T-helper 1 cell treated with Interleukin-12 subunit alpha and Interleukin-12 subunit beta and Interleukin-4 antibody, amounts not matched to agents 30 ng/mL and 1 ng/mL, for 36 hours (primary cell): Measurements from ENCODE around the gene CDK5R2. TPM values are rescaled to one million over a fixed set of nuclear protein-coding genes. Genes with fewer than 3 reads are reported as not detected.

ENCODE experiments used
- intact Hi-C: fragments of 100-400 bp; cut with micrococcal nuclease; formaldehyde crosslinking; loops from one replicate; pipeline ENCODE4 v1.15.1; 2024
- total RNA-seq: library from RNA; stranded (reverse); gene quantifications from 2 replicates; pipeline ENCODE4 v1.2.3, GENCODE V29; 2022

Gene CDK5R2
- total RNA-seq, 1 donor from 2014 or later = not detected

DNA sequence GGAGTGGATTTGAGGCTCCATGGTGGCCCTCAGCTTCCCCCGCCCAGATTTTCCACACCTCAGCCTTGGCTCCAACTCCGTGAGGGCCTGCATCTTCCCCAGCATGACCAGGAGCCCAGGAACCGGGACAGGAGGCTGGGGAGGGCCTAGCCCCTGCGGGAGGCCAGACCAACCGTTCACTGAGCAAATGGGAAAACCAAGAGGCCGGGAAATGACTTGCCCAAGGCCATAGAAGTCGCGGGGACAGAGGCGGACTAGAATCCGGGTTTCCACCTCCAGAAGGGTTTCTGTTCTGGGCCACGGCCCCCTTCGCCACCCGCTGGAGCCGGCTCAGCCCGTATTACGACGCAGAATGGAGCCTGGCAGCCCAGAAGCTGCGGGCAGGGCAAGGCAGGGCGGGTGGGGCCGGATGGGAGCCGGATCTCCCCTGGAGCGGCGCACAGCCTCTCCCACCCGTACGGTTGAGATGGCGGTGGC lies 41.7 kb downstream of the CDK5R2 start:
- intact Hi-C loops = no loop called here

DNA sequence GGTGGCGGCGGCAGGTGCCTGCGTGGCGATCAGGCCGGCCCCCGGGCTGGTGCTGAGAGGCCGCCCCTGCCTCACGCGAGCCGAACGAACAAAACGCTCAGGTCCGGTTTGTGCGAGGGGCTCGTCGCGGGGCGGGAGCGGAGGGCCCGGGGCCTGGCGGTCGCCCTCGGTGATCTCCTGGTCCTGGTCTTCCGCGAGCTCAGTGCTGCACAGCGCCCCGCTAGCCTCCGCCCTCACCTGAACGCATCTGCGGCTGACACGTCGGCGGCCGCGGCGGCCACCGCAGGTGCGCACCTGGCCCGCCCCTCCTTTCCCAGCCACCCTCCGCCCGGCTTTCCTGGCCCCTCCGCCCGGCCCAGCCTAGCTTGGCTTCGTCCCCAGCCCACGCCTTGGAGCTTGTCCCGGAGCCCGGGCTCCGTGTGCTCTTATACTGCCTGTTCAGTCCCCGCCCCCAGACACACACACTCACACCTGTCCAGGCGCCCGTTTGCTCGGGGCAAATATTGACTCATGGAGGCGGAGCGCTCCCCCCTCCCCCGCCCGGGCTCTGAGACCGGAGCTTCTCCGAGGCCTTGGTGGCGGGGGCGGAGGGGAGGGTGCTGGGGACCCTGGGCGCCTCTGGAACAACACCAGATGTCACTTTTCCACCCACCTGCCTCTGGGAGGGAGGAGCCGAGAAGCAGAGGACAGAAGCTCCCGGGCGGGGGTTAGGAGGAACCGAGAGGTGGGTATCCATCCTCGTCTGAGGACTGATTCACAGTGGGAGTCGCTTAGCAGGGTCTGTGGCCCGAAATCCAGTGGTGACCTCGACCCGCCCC lies 42.3 kb downstream of the CDK5R2 start:
- intact Hi-C loops = no loop called here

DNA sequence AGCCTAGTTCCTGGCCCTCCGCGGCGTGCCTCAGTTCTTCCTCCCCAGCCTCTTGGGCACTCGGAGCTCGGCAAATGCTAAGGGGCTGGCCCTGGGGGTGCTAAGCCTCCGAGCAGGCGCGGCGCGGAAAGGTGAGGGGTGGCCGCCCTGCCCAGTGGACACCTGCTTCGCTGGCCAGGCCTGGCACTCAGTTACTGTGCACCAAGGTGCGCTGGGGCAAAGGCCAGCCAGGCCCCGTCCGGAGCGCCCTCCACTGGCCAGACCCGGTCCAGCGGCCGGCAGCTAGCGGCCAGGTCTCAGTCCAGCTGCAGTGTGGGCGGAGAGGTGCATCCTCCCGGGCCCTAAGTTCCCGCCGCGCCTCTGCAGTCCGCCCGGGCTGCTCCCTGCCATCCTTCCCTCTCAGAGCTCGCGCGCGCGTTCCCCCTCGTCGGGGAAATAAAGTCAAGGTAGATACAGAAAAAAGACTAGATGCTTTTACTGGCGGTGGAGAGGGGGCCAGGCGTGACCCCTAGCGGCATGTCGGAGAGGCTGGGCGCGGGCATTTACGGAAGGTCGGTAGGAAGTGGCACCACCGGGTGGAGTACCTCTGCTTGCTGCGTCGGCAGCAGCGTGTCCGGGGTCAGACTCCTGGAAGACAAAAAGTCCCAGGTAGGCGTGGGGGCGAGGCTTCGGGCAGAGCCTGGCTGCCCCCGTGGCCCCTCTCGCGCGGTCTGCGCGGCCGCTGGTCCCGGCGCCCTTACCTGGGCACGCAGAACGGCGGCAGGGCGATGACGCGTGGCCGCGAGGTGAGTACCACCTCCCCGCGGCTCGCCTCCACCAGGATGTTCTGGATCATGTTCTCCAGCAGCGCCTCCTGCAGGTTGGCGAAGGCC lies 43.2 kb downstream of the CDK5R2 start:
- intact Hi-C loops = no loop called here

DNA sequence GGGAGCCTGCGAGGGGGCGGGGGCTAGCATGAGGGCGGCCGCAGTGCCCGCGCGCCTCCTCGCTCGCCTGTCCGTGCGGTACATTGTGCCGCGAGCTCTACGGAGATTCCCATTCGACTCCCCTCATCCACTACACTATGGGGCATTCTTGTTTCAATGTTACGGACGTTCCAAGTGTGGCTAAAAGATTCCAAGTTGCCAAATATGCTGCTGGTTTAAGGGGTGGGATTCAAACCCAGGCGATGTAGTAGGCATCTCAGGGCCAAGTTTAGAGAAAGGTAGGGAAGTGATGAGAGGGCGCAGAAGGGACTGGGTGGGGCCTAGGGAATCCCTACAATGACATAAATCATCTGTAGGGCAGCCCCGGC lies 43.8 kb downstream of the CDK5R2 start:
- intact Hi-C loops = no loop called here

DNA sequence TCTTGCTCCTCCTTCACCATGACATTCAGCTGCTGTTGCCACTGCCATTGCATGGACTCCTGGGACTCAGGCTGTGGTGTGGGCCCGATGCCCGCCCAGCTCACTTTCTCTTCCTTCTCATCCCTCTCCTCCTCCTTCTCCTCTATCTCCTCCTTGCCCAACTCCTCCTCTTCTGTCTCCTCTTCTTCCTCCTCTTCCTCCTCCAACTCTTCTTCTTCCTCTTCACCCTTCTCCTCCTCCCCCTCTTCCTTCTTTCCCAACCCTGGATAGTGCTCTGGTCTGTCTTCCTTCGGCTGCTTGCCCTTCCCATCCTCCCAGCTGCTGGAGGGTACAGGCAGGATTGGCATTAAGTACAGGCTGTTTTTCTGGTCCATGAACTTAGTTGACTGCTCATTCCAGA lies 44.5 kb downstream of the CDK5R2 start:
- intact Hi-C loops = no loop called here

DNA sequence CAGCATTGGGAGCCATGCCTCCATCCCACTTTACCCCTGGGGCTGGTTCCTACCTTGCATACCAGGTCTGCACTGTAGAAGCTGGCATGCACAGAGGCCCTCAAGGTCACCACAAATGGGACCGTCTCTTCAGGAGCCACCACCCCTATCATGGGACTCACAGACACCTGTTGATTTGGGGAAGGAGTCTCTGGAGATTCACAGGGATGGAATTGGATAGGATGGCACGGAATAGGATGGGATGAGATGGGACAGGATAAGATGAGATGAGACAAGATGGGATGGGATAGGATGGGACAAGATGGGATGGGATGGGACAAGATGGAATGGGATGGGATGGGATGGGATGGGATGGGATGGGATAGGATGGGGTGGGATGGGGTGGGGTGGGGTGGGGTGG lies 49.8 kb downstream of the CDK5R2 start:
- intact Hi-C loops = no loop called here

DNA sequence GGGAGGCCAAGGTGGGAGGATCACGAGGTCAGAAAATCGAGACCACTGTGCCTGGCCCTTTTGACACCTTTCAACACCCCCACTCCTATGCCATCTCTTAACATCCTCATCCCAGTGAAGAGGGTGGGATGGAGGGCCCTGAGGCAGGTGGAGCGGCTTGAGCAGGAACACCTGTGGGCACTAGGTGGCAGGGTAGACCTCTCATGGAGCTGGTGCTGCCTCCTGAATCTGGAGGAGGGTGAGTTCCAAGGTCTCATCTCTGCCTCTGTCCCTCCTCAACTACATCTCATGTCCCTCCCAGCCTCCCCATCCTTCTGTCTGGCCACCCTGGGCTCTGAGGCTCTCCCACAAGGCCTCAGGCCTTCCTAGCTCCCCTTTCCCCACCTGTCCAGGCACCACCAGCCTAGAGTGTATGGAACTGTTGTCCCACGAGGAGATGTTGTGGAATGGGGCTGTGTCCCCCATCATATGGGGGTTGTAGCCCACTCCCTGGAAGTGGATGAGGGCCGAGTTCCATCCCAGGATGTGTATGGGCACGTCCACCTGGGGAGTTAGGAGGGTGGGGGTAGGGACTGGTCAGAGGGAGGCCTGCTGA lies 50.8 kb downstream of the CDK5R2 start:
- intact Hi-C loops = no loop called here

DNA sequence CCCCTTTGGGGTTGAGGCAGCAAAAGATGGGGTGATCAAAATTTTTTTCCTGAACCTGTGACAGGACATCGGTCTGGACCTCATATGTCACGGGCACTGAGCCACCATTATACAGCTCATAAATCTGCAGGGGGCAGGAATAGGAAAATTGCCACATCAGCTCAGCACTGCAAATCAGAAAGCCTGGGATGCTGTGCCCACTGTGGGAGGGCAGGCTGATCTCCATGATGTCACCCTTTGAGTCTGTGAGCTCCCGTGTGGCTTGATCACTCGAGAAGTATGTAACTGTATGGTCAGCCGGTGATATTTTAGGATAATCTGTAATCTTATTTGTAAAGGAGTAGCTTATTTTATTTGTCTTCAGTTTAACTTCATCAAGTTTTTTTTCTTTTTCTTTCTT lies 51.4 kb downstream of the CDK5R2 start:
- intact Hi-C loops = no loop called here

Other genes with a start within 250 kb of the CDK5R2 start
- gene TTLL4, start 248.8 kb upstream of the CDK5R2 start, total RNA-seq = 38.5 and 47.3 TPM in 2 replicates
- 0.12 and 0.17 TPM in 2 replicates for gene CYP27A1, start 177.5 kb upstream of the CDK5R2 start, total RNA-seq
- not detected in 2 replicates for gene PRKAG3, start 127.9 kb upstream of the CDK5R2 start, total RNA-seq
- not detected in 2 replicates for gene WNT6, start 99.9 kb upstream of the CDK5R2 start, total RNA-seq
- 0.07 and 0.29 TPM in 2 replicates for gene WNT10A, start 78.8 kb upstream of the CDK5R2 start, total RNA-seq
- not detected in 2 replicates for gene FEV, start 25.5 kb downstream of the CDK5R2 start, total RNA-seq
- gene CRYBA2, start 33.8 kb downstream of the CDK5R2 start, total RNA-seq = not detected in 2 replicates
- not detected in 2 replicates for gene CFAP65, start 81.8 kb downstream of the CDK5R2 start, total RNA-seq
- 0.17 TPM in 1 of 2 replicates, not detected in the other for gene IHH, start 101.3 kb downstream of the CDK5R2 start, total RNA-seq
- 17.1 and 20.4 TPM in 2 replicates for gene NHEJ1, start 201.1 kb downstream of the CDK5R2 start, total RNA-seq
- gene SLC23A3, start 210.4 kb downstream of the CDK5R2 start, total RNA-seq = 1.8 and 2.5 TPM in 2 replicates
- 82.8 and 84.3 TPM in 2 replicates for gene CNPPD1, start 217.3 kb downstream of the CDK5R2 start, total RNA-seq
- 84.1 and 94.7 TPM in 2 replicates for gene RETREG2, start 218.6 kb downstream of the CDK5R2 start, total RNA-seq
- gene ZFAND2B, start 247.1 kb downstream of the CDK5R2 start, total RNA-seq = 44.2 and 56.1 TPM in 2 replicates